NCI-H524 treated with DMSO at 0.1 percent for 48 hours (cell line): ENCODE results near the gene IL1RAPL1.

Experiments
- DNase-seq: peaks from one replicate; lab custom pipeline; 2025; lab: John Stamatoyannopoulos, UW

Gene IL1RAPL1

GRCh38 chrX:29902004-29902403 is 1314.8 kb downstream of the IL1RAPL1 start:
- no peak for DNase-seq

GRCh38 chrX:29903360-29903759 is 1316.1 kb downstream of the IL1RAPL1 start:
- no peak for DNase-seq

GRCh38 chrX:29911673-29912072 is 1324.4 kb downstream of the IL1RAPL1 start:
- no peak for DNase-seq

- DNase-seq: no peak
Observed at GRCh38 chrX:29913647-29914046, 1326.4 kb downstream of the IL1RAPL1 start.

- DNase-seq: no peak
Observed at GRCh38 chrX:29922607-29923006, 1335.4 kb downstream of the IL1RAPL1 start.

- no peak for DNase-seq
Observed at GRCh38 chrX:29926056-29926455, 1338.8 kb downstream of the IL1RAPL1 start.

- DNase-seq: no peak
Observed at GRCh38 chrX:29926659-29927058, 1339.4 kb downstream of the IL1RAPL1 start.

- DNase-seq: no peak
Observed at GRCh38 chrX:29935455-29935854, 1348.2 kb downstream of the IL1RAPL1 start.

- no peak for DNase-seq
Observed at GRCh38 chrX:29940750-29941149, 1353.5 kb downstream of the IL1RAPL1 start.

GRCh38 chrX:29941287-29941686 is 1354.0 kb downstream of the IL1RAPL1 start:
- no peak for DNase-seq

GRCh38 chrX:29947225-29947624 is 1360.0 kb downstream of the IL1RAPL1 start:
- no peak for DNase-seq

GRCh38 chrX:29948653-29949052 is 1361.4 kb downstream of the IL1RAPL1 start:
- DNase-seq: no peak

GRCh38 chrX:29952016-29952415 is 1364.8 kb downstream of the IL1RAPL1 start:
- DNase-seq: no peak

- no peak for DNase-seq
Observed at GRCh38 chrX:29962061-29962460, 1374.8 kb downstream of the IL1RAPL1 start.

GRCh38 chrX:29965634-29966033 is 1378.4 kb downstream of the IL1RAPL1 start:
- no peak for DNase-seq

GRCh38 chrX:29992083-29992482 is 1404.8 kb downstream of the IL1RAPL1 start:
- DNase-seq: no peak

- no peak for DNase-seq
Observed at GRCh38 chrX:30005813-30006212, 1418.6 kb downstream of the IL1RAPL1 start.
